Suprapubic skin (tissue), 4 donors: ENCODE data around the gene RUFY1. TPM values are rescaled to one million over a fixed set of nuclear protein-coding genes. Genes with fewer than 3 reads are reported as not detected.

Experiments
- DNase-seq, 2 donors: peaks; one replicate each; pipeline ENCODE4 v3.0.0-alpha.2; 2019; ENCODE audit warnings: low spot score in 2 of 2
- H3K27ac ChIP-seq: fragments of 200-600 bp; sonication (generic); one replicate; pipeline ENCODE4 v1.5.1; 2019
- H3K27me3 ChIP-seq: fragments of 200-600 bp; sonication (generic); one replicate; pipeline ENCODE4 v1.5.1; 2019
- H3K36me3 ChIP-seq: fragments of 200-600 bp; sonication (generic); one replicate; pipeline ENCODE4 v1.5.1; 2019
- H3K4me1 ChIP-seq: fragments of 200-600 bp; sonication (generic); one replicate; pipeline ENCODE4 v1.5.1; 2019
- H3K4me3 ChIP-seq: fragments of 200-600 bp; sonication (generic); one replicate; pipeline ENCODE4 v1.5.1; 2019; ENCODE audit warnings: mild to moderate bottlenecking
- H3K9me3 ChIP-seq: fragments of 200-600 bp; sonication (generic); one replicate; pipeline ENCODE4 v1.5.1; 2019
- CTCF ChIP-seq, 2 donors: fragments of 200-600 bp in 1 of 2; fragments of 450-650 bp in 1 of 2; sonication (generic) in 1 of 2; IDR thresholded peaks; one replicate each; pipeline ENCODE4 v1.5.1; 2016 to 2019; ENCODE audit warnings: antibody characterized with exemption in 2 of 2, mild to moderate bottlenecking in 1 of 2, moderate library complexity in 1 of 2
- EP300 ChIP-seq: sonication (generic); formaldehyde crosslinking; IDR thresholded peaks from one replicate; pipeline ENCODE4 v1.6.1; 2017; ENCODE audit warnings: antibody characterized with exemption
- POLR2A ChIP-seq, 2 donors: fragments of 450-650 bp; IDR thresholded peaks; one replicate each; pipeline ENCODE4 v1.6.1; 2017; ENCODE audit warnings: antibody characterized with exemption in 2 of 2, mild to moderate bottlenecking in 2 of 2, moderate library complexity in 2 of 2
- POLR2AphosphoS5 ChIP-seq, 3 donors: sonication (generic); formaldehyde crosslinking; IDR thresholded peaks; one replicate each; pipeline ENCODE4 v1.6.1; 2017; ENCODE audit warnings: antibody characterized with exemption in 3 of 3
- WGBS: methylation state at CpG from one replicate; pipeline ENCODE4 v1.1.5; 2018; 5-methylcytosine and 5-hydroxymethylcytosine counted together
- total RNA-seq, 4 donors: library from RNA; depleted of rRNA; stranded (reverse); fragments of >200 nt; gene quantifications; one replicate each; pipeline ENCODE4 v1.1.0, GENCODE V29; 2016

The RUFY1 gene
- total RNA-seq, 4 donors from 2014 or later, result 37.8 to 61.3 (median 55.0) TPM

DNA sequence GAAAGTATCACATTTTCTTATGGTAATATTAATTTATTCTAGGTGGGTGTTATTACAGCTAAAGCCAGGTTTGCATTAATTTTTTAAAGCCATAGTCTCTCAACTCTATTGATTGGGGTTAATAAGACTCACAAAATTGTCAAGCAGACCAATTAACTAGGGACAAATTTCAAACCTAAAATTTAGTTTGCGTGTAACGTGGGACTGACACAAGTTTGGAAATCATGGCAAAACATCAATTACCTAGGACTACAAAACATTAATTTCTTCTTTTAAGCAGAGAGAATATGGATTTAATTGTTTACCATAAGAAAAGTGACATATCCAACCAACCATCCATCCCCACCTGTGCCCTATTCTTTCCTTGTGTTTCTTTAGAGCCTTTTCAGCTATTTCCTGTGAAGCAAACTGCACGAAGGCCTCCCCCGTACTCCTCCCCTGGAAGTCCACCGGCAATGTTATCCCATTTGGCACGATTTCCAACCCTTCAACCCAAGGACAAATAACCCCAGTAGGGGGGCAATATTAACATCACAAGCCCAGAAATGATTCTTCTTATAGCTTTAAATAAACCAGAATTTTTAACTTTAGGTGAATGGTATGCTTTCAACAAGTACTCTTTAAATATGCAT is 68.7 kb downstream of the RUFY1 start:
- H3K27ac ChIP-seq, result no peak overlapping the region
- peaks cover 67% of the 10 kb centered on the region for H3K4me1 ChIP-seq
- peaks cover 78% of the 10 kb centered on the region for H3K36me3 ChIP-seq

GRCh38 chr5:179619776-179620175 is 69.4 kb downstream of the RUFY1 start:
- Histone ChIP-seq H3K27me3 (no peaks in the 10 kb centered on the region), H3K4me3 (peak overlapping the region; percentile 76), H3K27ac (no peak overlapping the region), H3K9me3 (no peaks in the 10 kb centered on the region), H3K36me3 (peaks cover 71% of the 10 kb centered on the region), H3K4me1 (peaks cover 74% of the 10 kb centered on the region)
- no peak for DNase-seq
- TF ChIP-seq POLR2A (IDR thresholded peaks at IDR 0.05), result no peak
- no peak for TF ChIP-seq EP300
- no peak for TF ChIP-seq POLR2AphosphoS5 (IDR thresholded peaks at IDR 0.05)
- no peak for TF ChIP-seq CTCF (IDR thresholded peaks at IDR 0.05)
- 6% methylated on average over 4 of the region's 4 CpGs for WGBS

More for the DNA sequence above, 68.7 kb downstream of the RUFY1 start:
- 14% methylated on average over 6 of the region's 6 CpGs for WGBS
- DNase-seq, result peak; percentile 20 to 31
- Histone ChIP-seq H3K9me3 (no peaks in the 10 kb centered on the region), H3K27me3 (no peaks in the 10 kb centered on the region), H3K4me3 (peak overlapping the region; percentile 76)
- TF ChIP-seq POLR2A (IDR thresholded peaks at IDR 0.05) (no peak), POLR2AphosphoS5 (IDR thresholded peaks at IDR 0.05) (no peak), EP300 (no peak), CTCF (IDR thresholded peaks at IDR 0.05) (no peak)

DNA sequence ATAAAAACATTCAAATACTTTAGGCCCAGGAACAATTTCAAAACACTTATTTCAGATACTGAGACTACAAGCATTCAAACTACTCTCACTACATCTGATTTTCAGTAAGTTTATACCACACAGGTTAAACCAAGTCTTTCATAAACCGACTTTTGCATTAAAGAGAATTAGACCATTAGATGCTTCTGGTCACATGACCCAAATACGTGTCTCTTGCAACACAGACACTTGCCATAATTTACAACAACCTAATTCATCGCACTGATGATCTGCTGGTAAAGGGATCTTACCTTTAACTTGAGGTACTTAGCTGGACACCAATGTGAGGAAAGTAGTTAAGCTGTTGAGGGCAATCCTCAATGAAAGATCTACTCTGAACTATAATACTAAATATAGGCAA is 69.9 kb downstream of the RUFY1 start:
- Histone ChIP-seq H3K9me3 (no peaks in the 10 kb centered on the region), H3K27me3 (no peaks in the 10 kb centered on the region), H3K4me1 (peaks cover 77% of the 10 kb centered on the region), H3K27ac (no peak overlapping the region), H3K4me3 (peak overlapping the region; percentile 76), H3K36me3 (peaks cover 65% of the 10 kb centered on the region)
- TF ChIP-seq EP300 (no peak), CTCF (IDR thresholded peaks at IDR 0.05) (no peak), POLR2A (IDR thresholded peaks at IDR 0.05) (no peak), POLR2AphosphoS5 (IDR thresholded peaks at IDR 0.05) (no peak)
- 2% methylated on average over 3 of the region's 3 CpGs for whole genome bisulfite sequencing
- no peak for DNase-seq

DNA sequence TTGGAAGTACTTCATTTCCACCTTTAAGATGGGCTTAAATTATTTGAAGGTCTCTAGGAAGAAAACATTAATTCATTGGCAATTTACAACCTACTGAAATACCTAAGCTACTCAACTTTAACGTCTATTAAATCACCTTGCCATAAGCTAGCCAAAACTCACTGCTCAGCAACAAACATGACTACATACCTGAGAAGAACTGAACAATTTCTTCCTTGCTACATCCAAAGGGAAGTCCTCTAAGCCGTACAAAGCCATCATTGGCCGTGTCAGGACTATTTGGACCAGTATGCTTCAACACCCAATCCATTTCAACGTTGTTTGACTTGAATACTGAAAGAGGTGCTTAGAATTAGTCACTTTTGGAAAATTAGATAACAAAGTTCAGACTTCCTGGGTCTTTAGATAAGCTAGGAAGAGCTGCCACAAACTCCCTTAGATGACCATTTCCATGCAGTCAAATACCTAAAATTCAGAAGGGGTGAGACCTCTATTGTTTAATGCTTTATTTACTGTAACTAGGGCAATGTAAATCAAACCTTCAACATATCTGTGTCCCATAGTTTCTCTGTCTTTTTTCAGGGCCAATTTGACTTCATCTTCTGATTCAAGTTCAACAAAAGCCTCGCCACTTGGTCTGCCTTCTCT is 70.5 kb downstream of the RUFY1 start:
- DNase-seq, result peak in 1 of 2 donors; percentile 20
- H3K27ac ChIP-seq, result no peak overlapping the region
- H3K9me3 ChIP-seq, result no peaks in the 10 kb centered on the region
- no peaks in the 10 kb centered on the region for H3K27me3 ChIP-seq
- 12% methylated on average over 5 of the region's 5 CpGs for WGBS
- H3K36me3 ChIP-seq, result peaks cover 60% of the 10 kb centered on the region
- H3K4me1 ChIP-seq, result peaks cover 74% of the 10 kb centered on the region
- no peak for TF ChIP-seq POLR2AphosphoS5 (IDR thresholded peaks at IDR 0.05)
- no peak for TF ChIP-seq CTCF (IDR thresholded peaks at IDR 0.05)
- no peak for TF ChIP-seq EP300
- TF ChIP-seq POLR2A (IDR thresholded peaks at IDR 0.05), result no peak
- H3K4me3 ChIP-seq, result peak overlapping the region; percentile 76

- Histone ChIP-seq H3K4me3 (peak overlapping the region; percentile 76), H3K36me3 (peaks cover 52% of the 10 kb centered on the region), H3K9me3 (no peaks in the 10 kb centered on the region), H3K27ac (no peak overlapping the region), H3K27me3 (no peaks in the 10 kb centered on the region), H3K4me1 (peaks cover 67% of the 10 kb centered on the region)
- TF ChIP-seq POLR2AphosphoS5 (IDR thresholded peaks at IDR 0.05) (peak in 1 of 3 donors; percentile 9), CTCF (IDR thresholded peaks at IDR 0.05) (no peak), POLR2A (IDR thresholded peaks at IDR 0.05) (no peak), EP300 (no peak)
- peak; percentile 24 to 43 for DNase-seq
- WGBS, result 5% methylated on average over 11 of the region's 11 CpGs
Observed at GRCh38 chr5:179621551-179622214, 71.3 kb downstream of the RUFY1 start.
